ENCODE measurements around the gene PEX16.

PEX16 gene

DNA sequence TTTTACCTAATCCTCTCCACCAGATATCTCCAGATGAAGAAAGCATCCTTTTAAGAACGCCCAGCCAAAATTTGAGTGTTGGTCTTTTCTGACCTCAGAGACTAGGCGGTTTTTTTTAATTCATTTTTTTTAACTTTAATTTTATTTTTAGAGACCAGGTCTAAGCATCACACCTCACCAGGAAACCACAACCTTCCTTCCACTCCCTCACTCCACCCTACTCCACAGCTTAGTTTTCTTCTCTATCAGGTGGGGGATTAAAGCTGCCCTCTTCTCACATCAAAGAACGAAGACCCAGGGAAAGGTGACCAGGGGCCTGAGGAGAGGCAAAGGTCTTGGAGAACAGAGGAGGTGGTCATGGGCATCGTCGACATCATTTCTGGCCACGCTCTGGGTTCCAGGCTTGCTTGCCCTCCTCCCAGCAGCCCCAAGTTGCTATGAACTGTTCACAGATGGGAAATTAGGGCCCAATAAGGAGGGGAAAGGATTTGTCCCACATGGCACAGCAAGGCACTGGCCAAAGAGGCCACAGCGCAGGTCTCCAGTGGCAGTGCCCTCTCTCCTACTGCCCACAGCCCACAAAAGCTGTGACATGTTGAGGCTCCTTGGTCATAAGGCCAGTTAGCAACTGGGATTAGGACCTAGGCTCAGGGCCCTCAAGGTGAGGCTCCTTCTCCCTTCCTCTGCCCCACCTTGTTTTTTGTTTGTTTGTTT lies 1.4 kb upstream of the PEX16 start:
- no peak for DNase-seq (ENCODE audit: low read depth)
- TF ChIP-seq CTCF (IDR thresholded peaks at IDR 0.05; ENCODE audit: low read depth, low read length, missing control alignments), result no peak
- H3K4me3 ChIP-seq (ENCODE audit: low read depth, low read length), result peak overlapping the region; percentile 66; the same call in 1 of the 2 replicates

DNA sequence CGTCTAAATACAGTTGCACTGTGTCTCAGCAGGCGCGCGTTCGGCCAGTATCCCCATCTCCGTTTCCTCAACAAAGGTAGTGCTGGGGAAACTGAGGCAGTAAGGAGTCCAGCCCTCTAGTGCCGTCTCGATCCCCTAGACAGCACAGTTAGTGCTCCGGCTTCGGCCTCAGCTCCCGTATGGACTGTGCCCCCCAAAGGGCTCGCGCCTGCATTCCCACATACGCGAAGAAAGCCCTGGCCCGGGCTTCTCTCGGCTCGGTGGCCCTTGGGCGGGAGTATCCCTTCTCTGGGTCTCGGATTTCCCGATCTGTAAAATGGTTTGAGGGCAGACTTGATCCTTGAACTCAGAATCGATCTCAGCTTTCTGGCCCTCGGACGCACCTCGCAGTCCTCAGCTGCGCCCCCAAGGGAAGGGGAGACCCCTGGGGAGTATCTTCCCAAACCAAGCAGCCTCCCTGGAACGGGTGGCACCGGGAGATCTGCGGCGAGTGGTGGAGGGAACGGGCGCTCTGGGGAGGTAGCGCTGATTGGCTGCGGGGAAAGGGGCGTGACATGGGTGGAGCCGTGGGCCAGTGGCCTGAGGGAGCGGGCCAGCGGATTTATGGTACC lies 759 bp upstream of the PEX16 start:
- TF ChIP-seq CTCF (IDR thresholded peaks at IDR 0.05; ENCODE audit: low read depth, low read length, missing control alignments), result no peak
- no peak for DNase-seq (ENCODE audit: low read depth)
- peak overlapping the region; percentile 66 for H3K4me3 ChIP-seq (ENCODE audit: low read depth, low read length)

- no peak for TF ChIP-seq CTCF (IDR thresholded peaks at IDR 0.05; ENCODE audit: low read depth, low read length, missing control alignments)
- peak overlapping the region; percentile 66 for H3K4me3 ChIP-seq (ENCODE audit: low read depth, low read length)
- DNase-seq (ENCODE audit: low read depth), result no peak
These were observed 423 bp downstream of the PEX16 start for GRCh38 chr11:45917286-45917622.

DNA sequence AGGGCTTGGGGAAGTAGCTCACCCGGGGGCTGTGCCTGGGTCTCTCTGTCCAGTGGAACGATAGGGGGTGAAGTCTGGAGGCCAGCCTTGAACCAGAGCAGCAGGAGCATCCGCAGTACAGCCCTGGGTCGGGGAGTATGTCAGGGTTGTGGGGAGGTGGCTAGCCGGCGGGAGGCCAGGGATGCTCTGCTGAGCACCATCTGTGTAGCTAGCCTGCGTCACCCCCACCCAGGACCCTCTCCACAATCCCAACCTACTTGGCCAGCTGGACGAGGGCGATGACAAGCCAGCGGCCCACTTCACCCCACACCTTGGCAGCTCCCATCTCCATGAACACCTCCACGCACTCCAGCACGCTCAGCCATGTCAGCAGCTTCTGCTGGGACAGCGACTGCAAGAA lies 2.2 kb downstream of the PEX16 start:
- TF ChIP-seq CTCF (IDR thresholded peaks at IDR 0.05; ENCODE audit: low read depth, low read length, missing control alignments), result no peak
- H3K4me3 ChIP-seq (ENCODE audit: low read depth, low read length), result no peak overlapping the region
- no peak for DNase-seq (ENCODE audit: low read depth)

GRCh38 chr11:45913942-45914635 lies 3.6 kb downstream of the PEX16 start:
- no peak for DNase-seq (ENCODE audit: low read depth)
- H3K4me3 ChIP-seq (ENCODE audit: low read depth, low read length), result no peak overlapping the region
- TF ChIP-seq CTCF (IDR thresholded peaks at IDR 0.05; ENCODE audit: low read depth, low read length, missing control alignments), result no peak

DNA sequence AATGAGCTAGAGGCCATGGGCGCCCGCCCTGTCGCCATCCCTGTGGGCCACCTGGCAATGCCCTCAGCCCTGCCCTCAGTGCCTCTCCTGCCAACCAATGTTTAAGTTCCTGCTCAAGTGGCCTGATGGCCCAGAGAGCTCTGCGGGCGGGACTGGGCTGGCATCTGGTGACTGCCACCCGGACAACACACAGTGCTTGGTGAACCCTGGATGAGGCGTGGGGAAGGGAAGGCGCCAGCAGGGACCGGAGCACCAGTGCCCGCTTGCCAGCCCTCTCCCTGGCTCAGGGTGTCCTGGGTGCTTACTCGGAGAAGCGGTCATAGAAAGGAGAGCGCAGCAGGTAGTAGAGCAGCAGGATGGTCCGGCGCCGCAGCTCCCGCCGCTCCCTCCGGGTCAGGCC lies 4.2 kb downstream of the PEX16 start:
- TF ChIP-seq CTCF (IDR thresholded peaks at IDR 0.05; ENCODE audit: low read depth, low read length, missing control alignments), result no peak
- no peak for DNase-seq (ENCODE audit: low read depth)
- no peak overlapping the region for H3K4me3 ChIP-seq (ENCODE audit: low read depth, low read length)

Data from GM12864 (cell line).